MCF 10A (cell line): ENCODE data around the gene IQCN. TPM values are rescaled to one million over a fixed set of nuclear protein-coding genes. Genes with fewer than 3 reads are reported as not detected.
A peak's percentile ranks its signal among the peaks of the same experiment; 100 is the strongest.

Experiments used
- BruUV-seq: library from RNA; stranded (reverse); fragments of 400-500 nt; replicated peaks from 2 replicates; lab custom pipeline; 2021; lab: Mats Ljungman, UMichigan
- CTCF ChIA-PET: fragments of 300-600 bp; sonication (Branson Sonifier 250); formaldehyde crosslinking; extraction: SDS; loops from one replicate; lab custom pipeline; 2021; ENCODE audit warnings: antibody characterized with exemption, inconsistent platforms; lab: Yijun Ruan, JAX
- POLR2A ChIA-PET: fragments of 300-600, 350-650 bp; sonication (Branson Sonifier 250); formaldehyde crosslinking; extraction: SDS; loops from one replicate; lab custom pipeline; 2020; ENCODE audit warnings: antibody characterized with exemption, inconsistent platforms; lab: Yijun Ruan, JAX
- DNase-seq: peaks from one replicate; pipeline ENCODE4 v3.0.0-alpha.2; 2018; ENCODE audit not compliant: unreplicated experiment
- H3K27ac Mint-ChIP-seq: one replicate; pipeline ENCODE4 v1.8.0; 2022; ENCODE audit warnings: mild to moderate bottlenecking, low read depth, mixed read lengths; ENCODE audit not compliant: unreplicated experiment
- H3K27me3 Mint-ChIP-seq: one replicate; pipeline ENCODE4 v1.8.0; 2022; ENCODE audit warnings: mixed read lengths; ENCODE audit not compliant: insufficient read depth, unreplicated experiment
- H3K36me3 Mint-ChIP-seq: one replicate; pipeline ENCODE4 v1.8.0; 2022; ENCODE audit warnings: mild to moderate bottlenecking, moderate library complexity, mixed read lengths; ENCODE audit not compliant: insufficient read depth, unreplicated experiment
- H3K4me1 Mint-ChIP-seq: one replicate; pipeline ENCODE4 v1.8.0; 2022; ENCODE audit warnings: mixed read lengths; ENCODE audit not compliant: insufficient read depth, unreplicated experiment
- H3K4me3 Mint-ChIP-seq: one replicate; pipeline ENCODE4 v1.8.0; 2022; ENCODE audit warnings: mild to moderate bottlenecking, moderate library complexity, mixed read lengths; ENCODE audit not compliant: unreplicated experiment
- H3K9me3 Mint-ChIP-seq: one replicate; pipeline ENCODE4 v1.8.0; 2022; ENCODE audit warnings: mixed read lengths; ENCODE audit not compliant: unreplicated experiment
- intact Hi-C: fragments of 100-400 bp; cut with micrococcal nuclease; formaldehyde crosslinking; loops from 2 replicates; pipeline ENCODE4 v1.14.1; 2022
- total RNA-seq: library from RNA; stranded (reverse); gene quantifications from 2 replicates; pipeline ENCODE4 v1.2.3, GENCODE V29; 2022
- TF ChIP-seq, protein P1 (sequence below): fragments of 200-600 bp; IDR thresholded peaks from one replicate; pipeline ENCODE4 v1.8.0; 2022; ENCODE audit warnings: antibody characterized with exemption, mild to moderate bottlenecking; ENCODE audit not compliant: unreplicated experiment

The IQCN gene
- total RNA-seq, 1 experiment from 2014 or later = 0.26 TPM

DNA sequence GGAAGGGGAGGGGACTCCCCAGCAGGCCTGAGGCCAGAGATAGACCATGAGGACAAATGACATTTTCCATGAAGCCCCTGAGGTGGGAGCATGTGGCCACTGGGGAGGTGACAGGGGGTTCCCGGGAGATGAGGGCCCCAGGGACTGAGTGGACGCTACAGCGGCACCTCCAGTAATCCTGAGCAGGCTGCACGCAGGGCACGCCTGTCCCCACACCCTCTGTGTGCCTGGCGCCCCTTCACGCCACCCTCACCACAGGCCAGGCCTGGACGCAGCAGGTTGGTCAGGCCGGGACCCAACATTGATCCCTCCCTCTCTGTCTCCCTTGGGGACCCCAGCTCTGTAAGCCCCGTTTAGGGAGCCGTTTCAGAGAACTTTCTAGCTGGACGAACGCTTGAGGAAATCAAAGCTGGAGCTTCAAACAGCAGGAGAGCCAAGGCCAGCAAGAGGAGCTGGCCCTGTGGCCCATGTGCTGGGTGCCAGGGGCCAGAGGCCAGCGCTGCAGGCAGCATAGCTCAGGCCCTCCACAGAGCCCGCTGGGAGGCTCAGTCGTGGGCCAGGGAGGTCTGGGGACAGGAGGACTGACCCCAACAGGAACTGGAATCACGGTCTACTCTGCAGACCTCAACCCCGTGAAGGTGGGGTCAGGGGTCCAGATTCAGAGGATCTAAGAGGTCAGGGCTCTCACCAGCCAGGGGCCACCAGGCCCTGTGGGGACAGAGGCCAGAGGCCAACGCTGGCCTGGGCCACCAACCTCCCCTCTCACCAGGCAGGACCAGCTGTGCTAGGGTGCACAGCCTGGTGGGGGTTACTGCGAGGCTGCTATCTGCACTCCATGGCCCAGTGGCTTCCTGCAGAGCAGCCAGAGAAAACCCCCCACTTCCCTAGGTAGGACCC is 34.0 kb upstream of the IQCN start:
- no TSS peak for BruUV-seq
- intact Hi-C loops = no loop called here
- ChIA-PET POLR2A (no interaction called here), CTCF (interaction anchor here (0.6 to 1.3 kb wide), 3 partner anchors 12 to 20 kb away, joined by 3 to 4 read pairs (median 3); no protein-coding TSS in a partner anchor)
- Mint-ChIP-seq H3K27ac (no peak overlapping the region), H3K4me3 (no peak overlapping the region), H3K9me3 (no peaks in the 10 kb centered on the region), H3K36me3 (peaks cover 42% of the 10 kb centered on the region), H3K27me3 (no peaks in the 10 kb centered on the region), H3K4me1 (peaks cover 15% of the 10 kb centered on the region)
- TF ChIP-seq, protein P1, sequence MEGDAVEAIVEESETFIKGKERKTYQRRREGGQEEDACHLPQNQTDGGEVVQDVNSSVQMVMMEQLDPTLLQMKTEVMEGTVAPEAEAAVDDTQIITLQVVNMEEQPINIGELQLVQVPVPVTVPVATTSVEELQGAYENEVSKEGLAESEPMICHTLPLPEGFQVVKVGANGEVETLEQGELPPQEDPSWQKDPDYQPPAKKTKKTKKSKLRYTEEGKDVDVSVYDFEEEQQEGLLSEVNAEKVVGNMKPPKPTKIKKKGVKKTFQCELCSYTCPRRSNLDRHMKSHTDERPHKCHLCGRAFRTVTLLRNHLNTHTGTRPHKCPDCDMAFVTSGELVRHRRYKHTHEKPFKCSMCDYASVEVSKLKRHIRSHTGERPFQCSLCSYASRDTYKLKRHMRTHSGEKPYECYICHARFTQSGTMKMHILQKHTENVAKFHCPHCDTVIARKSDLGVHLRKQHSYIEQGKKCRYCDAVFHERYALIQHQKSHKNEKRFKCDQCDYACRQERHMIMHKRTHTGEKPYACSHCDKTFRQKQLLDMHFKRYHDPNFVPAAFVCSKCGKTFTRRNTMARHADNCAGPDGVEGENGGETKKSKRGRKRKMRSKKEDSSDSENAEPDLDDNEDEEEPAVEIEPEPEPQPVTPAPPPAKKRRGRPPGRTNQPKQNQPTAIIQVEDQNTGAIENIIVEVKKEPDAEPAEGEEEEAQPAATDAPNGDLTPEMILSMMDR = no peak
- no peak for DNase-seq

DNA sequence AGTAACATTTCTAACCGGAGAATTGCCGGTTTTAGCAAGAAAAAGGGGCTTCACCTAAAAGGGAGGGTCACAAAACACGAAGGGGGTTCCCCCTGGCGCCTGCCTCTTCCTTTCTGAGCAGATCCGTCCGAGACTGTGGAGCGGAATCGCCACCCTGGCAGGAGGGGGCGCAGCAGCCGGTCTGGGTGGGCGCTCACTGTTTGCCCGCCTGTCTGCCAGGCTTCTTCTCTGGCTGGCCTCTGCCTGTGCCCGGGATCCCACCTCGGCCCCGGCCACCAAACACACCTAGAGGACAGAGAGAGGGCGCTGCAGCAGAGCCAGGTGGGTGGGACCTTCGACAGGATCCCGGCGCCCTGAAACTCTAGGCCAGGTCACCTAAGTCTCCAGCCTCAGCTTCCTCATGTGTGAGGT is 33.0 kb upstream of the IQCN start:
- POLR2A ChIA-PET = no interaction called here
- intact Hi-C loops = no loop called here
- Mint-ChIP-seq H3K4me3 (no peak overlapping the region), H3K27ac (no peak overlapping the region), H3K27me3 (no peaks in the 10 kb centered on the region), H3K36me3 (peaks cover 32% of the 10 kb centered on the region), H3K9me3 (no peaks in the 10 kb centered on the region), H3K4me1 (peaks cover 16% of the 10 kb centered on the region)
- TF ChIP-seq, protein P1 = no peak
- no peak for DNase-seq
- BruUV-seq = no TSS peak
- CTCF ChIA-PET = interaction anchor here (0.5 to 1.0 kb wide), 2 partner anchors 14 to 27 kb away, joined by 3 read pairs; no protein-coding TSS in a partner anchor

DNA sequence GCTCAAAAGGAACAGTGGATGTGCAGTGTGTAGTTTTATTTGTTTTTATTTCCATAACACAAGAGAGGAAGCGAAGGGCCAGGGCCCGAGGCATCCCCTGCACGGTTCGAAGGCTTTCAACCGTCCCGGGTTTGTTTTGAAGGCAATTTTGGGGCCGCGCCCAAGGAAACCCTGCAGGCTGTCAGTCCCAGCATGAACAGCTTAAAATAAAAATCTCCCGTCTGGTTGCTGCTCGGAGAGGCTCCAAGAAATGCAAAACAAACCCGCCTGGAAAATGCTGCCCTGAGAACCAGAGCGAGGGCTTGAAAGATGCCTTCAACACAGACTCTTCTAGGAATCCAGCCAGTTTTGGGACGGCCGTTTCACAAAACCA is 32.6 kb upstream of the IQCN start:
- no peak overlapping the region for H3K27ac Mint-ChIP-seq
- BruUV-seq = TSS peak; percentile 93
- ChIA-PET POLR2A (no interaction called here), CTCF (interaction anchor here (0.5 to 1.0 kb wide), 2 partner anchors 14 to 27 kb away, joined by 3 read pairs; no protein-coding TSS in a partner anchor)
- intact Hi-C loops = no loop called here
- H3K36me3 Mint-ChIP-seq = peaks cover 29% of the 10 kb centered on the region
- H3K27me3 Mint-ChIP-seq = no peaks in the 10 kb centered on the region
- H3K9me3 Mint-ChIP-seq = no peaks in the 10 kb centered on the region
- H3K4me3 Mint-ChIP-seq = no peak overlapping the region
- TF ChIP-seq, protein P1 = no peak
- DNase-seq = no peak
- peaks cover 16% of the 10 kb centered on the region for H3K4me1 Mint-ChIP-seq

DNA sequence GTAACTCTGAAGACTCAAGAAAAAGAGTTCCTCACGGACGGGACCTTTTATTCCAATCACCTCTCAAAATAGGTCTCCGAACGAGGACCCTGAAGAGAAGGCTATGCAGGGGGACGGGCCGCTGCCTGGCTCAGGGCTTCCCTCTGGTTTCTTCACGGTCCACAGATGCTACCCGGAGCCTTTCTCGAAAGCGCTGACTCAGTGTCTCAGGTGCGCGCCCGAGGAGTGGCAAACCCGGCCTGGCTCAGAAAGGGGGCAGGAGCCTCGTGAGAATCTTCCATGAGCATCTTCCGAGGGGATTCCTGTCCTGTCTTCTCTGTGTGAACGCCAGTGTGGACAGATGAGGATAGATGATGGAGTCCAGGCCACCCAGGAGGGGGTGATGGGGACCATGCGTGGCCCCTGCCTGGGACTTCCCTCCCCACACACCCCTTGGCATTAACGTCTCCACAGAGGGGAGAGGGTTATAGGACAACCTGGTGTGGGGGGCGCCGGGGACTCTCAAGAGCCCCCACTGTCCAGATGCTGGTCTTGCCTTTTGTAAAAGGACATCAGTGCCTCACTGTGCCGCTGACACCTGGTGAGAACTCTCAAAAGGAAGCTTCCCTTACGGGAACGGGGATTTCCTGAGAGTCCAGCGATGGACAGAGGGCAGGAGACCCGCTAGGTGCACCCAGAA is 32.1 kb upstream of the IQCN start:
- DNase-seq = no peak
- H3K27ac Mint-ChIP-seq = no peak overlapping the region
- intact Hi-C loops = no loop called here
- ChIA-PET CTCF (interaction anchor here (0.5 to 1.0 kb wide), 2 partner anchors 14 to 26 kb away, joined by 3 read pairs; no protein-coding TSS in a partner anchor), POLR2A (no interaction called here)
- H3K36me3 Mint-ChIP-seq = peaks cover 29% of the 10 kb centered on the region
- H3K4me3 Mint-ChIP-seq = no peak overlapping the region
- no peaks in the 10 kb centered on the region for H3K9me3 Mint-ChIP-seq
- no TSS peak for BruUV-seq
- TF ChIP-seq, protein P1 = no peak
- H3K4me1 Mint-ChIP-seq = peaks cover 16% of the 10 kb centered on the region
- no peaks in the 10 kb centered on the region for H3K27me3 Mint-ChIP-seq
